HAP-1 (cell line): ENCODE data around the gene AATF.

Source experiments
- DNase-seq, 2 experiments: peaks; one replicate each; pipeline ENCODE4 v3.0.0-alpha.2; 2016 to 2020; ENCODE audit warnings: low spot score in 2 of 2
- H3K27me3 ChIP-seq: fragments of 250-450 bp; sonication (Bioruptor Pico); 2 replicates; pipeline ENCODE4 v1.5.1; 2020; ENCODE audit warnings: low read depth, mild to moderate bottlenecking, moderate library complexity
- H3K36me3 ChIP-seq: fragments of 250-450 bp; sonication (Bioruptor Pico); replicated peaks from 2 replicates; pipeline ENCODE4 v1.5.1; 2020; ENCODE audit warnings: mild to moderate bottlenecking
- H3K4me1 ChIP-seq: fragments of 250-450 bp; sonication (Bioruptor Pico); 2 replicates; pipeline ENCODE4 v1.5.1; 2020; ENCODE audit warnings: mild to moderate bottlenecking
- H3K4me3 ChIP-seq: fragments of 250-450 bp; sonication (Bioruptor Pico); 2 replicates; pipeline ENCODE4 v1.5.1; 2020; ENCODE audit warnings: mild to moderate bottlenecking, moderate library complexity
- H3K9me3 ChIP-seq: fragments of 250-450 bp; sonication (Bioruptor Pico); 2 replicates; pipeline ENCODE4 v1.5.1; 2020; ENCODE audit warnings: mild to moderate bottlenecking, moderate library complexity
- in situ Hi-C: fragments of 300-500 bp; cut with MboI; formaldehyde crosslinking; loops from 3 replicates; pipeline ENCODE4 v1.14.3; 2020; ENCODE audit warnings: low sequenced_read_pairs, inconsistent platforms, mixed read lengths

Gene AATF

GRCh38 chr17:36921095-36921851, 27.5 kb upstream of the AATF start:
- H3K4me3 ChIP-seq = no peak overlapping the region
- no peaks in the 10 kb centered on the region for H3K27me3 ChIP-seq
- H3K36me3 ChIP-seq = no peaks in the 10 kb centered on the region
- in situ Hi-C loops = no loop called here
- peaks cover 11% of the 10 kb centered on the region for H3K4me1 ChIP-seq
- no peaks in the 10 kb centered on the region for H3K9me3 ChIP-seq
- DNase-seq = peak in 1 of 2 experiments; percentile 30

- no peak overlapping the region for H3K4me3 ChIP-seq
- no peaks in the 10 kb centered on the region for H3K36me3 ChIP-seq
- DNase-seq = no peak
- peaks cover 11% of the 10 kb centered on the region for H3K4me1 ChIP-seq
- no peaks in the 10 kb centered on the region for H3K27me3 ChIP-seq
- no peaks in the 10 kb centered on the region for H3K9me3 ChIP-seq
- in situ Hi-C loops = no loop called here
These were observed 26.6 kb upstream of the AATF start for GRCh38 chr17:36922175-36922574.

- H3K4me3 ChIP-seq = no peak overlapping the region
- H3K27me3 ChIP-seq = no peaks in the 10 kb centered on the region
- no peaks in the 10 kb centered on the region for H3K36me3 ChIP-seq
- H3K9me3 ChIP-seq = no peaks in the 10 kb centered on the region
- DNase-seq = no peak
- in situ Hi-C loops = no loop called here
- H3K4me1 ChIP-seq = peaks cover 11% of the 10 kb centered on the region
These were observed 24.9 kb upstream of the AATF start for GRCh38 chr17:36923814-36924221.

DNA sequence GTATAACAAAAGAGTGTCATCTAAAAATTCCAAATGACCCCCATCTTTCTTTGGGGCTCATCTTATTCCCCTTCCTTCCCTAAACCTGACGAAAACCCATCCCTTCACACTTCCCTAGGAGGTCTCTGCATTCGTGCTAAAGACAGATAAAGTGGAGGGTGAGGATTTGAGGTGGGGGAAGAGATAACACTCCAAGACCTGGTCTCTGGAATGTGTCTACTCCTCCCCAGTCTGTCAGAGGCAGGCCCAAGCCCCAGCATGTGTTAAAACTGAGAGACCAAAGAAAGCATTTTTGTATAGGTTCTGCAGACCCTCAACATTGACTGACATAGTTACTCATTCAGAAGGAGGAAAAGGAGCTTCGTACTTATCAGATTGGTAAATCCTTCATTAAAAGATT, 22.5 kb upstream of the AATF start:
- Histone ChIP-seq H3K4me3 (no peak overlapping the region), H3K27me3 (no peaks in the 10 kb centered on the region), H3K4me1 (peaks cover 8% of the 10 kb centered on the region), H3K9me3 (no peaks in the 10 kb centered on the region), H3K36me3 (no peaks in the 10 kb centered on the region)
- DNase-seq = no peak
- in situ Hi-C loops = no loop called here

DNA sequence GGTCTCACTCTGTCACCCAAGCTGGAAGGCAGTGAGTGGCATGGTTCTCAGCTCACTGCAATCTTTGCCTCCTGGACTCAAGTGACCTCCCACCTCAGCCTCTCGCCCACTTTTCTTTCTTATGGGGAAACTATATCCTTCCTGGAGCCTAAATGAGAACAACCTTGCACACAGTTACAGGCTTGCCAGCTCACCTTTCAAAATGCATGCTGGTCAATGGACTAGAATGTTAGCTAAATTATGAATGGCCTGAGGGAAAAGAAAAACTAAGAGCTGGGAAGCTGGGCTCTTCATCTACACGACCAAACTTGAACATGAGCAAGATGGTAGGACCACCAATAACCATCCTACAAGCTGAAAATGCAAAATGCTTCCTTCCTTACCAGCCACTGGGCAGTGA, 22.1 kb upstream of the AATF start:
- DNase-seq = no peak
- Histone ChIP-seq H3K4me1 (peaks cover 5% of the 10 kb centered on the region), H3K36me3 (no peaks in the 10 kb centered on the region), H3K27me3 (no peaks in the 10 kb centered on the region), H3K4me3 (no peak overlapping the region), H3K9me3 (no peaks in the 10 kb centered on the region)
- in situ Hi-C loops = no loop called here

- in situ Hi-C loops = no loop called here
- no peak overlapping the region for H3K4me3 ChIP-seq
- no peaks in the 10 kb centered on the region for H3K9me3 ChIP-seq
- H3K4me1 ChIP-seq = peaks cover 5% of the 10 kb centered on the region
- no peak for DNase-seq
- no peaks in the 10 kb centered on the region for H3K36me3 ChIP-seq
- no peaks in the 10 kb centered on the region for H3K27me3 ChIP-seq
These were observed 20.0 kb upstream of the AATF start for GRCh38 chr17:36928471-36929345.

DNA sequence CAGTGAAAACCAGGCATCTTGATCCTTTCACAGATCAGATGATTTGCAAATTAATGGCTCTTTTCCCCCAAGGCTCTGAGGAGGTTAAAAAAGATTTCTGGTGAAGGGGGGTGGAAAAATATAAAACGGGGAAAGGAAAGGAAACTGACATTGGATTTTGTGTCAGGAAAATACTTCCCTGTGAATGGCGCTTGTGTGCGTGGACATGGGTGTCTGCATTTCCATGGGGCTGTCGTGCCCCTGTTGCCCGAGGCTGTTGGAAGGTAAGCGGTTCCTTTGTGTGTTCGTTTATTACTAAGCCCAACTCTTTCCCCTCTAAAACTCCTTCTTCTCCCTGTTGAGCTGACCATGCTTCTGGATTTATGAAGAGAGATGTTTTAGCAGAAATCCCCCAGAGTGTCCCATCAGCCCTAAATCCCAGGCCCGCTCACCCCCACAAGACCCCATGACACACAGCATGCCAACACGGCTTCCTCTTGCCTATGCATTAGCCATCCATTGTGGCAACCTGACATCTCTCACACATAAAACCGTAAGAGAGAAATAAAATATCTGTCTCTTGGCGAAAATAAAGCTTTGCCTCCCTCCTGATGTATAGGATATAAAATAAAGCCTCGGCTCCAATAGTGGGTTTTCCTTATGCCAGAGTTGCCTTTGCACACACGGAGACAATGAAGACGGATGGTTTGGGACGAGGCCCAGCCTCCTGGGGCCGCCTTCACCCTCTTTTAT, 18.7 kb upstream of the AATF start:
- peak in 1 of 2 experiments; percentile 52 for DNase-seq
- Histone ChIP-seq H3K4me3 (no peak overlapping the region), H3K4me1 (peaks cover 5% of the 10 kb centered on the region), H3K9me3 (no peaks in the 10 kb centered on the region), H3K36me3 (no peaks in the 10 kb centered on the region), H3K27me3 (no peaks in the 10 kb centered on the region)
- in situ Hi-C loops = no loop called here

DNA sequence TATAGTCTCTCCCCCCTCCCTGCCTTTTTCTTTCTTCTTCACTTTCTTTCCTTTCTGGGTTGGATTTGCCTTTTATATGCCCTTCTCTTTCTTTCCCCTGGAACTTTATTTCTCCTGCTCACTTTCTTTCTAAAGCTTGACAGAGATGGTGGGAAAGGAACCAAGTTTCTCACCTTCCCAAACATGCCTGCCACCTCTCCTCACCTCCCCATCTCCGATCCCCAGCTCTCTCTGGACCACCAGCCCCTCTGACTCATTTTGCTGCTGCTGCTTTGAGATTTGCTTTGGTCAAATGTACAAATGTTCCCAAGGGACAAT, 18.2 kb upstream of the AATF start:
- in situ Hi-C loops = no loop called here
- H3K36me3 ChIP-seq = no peaks in the 10 kb centered on the region
- no peaks in the 10 kb centered on the region for H3K27me3 ChIP-seq
- DNase-seq = no peak
- no peaks in the 10 kb centered on the region for H3K9me3 ChIP-seq
- H3K4me3 ChIP-seq = no peak overlapping the region
- H3K4me1 ChIP-seq = peaks cover 5% of the 10 kb centered on the region

- no peak overlapping the region for H3K4me3 ChIP-seq
- in situ Hi-C loops = no loop called here
- H3K36me3 ChIP-seq = no peaks in the 10 kb centered on the region
- H3K27me3 ChIP-seq = no peaks in the 10 kb centered on the region
- no peak for DNase-seq
- H3K4me1 ChIP-seq = peaks cover 5% of the 10 kb centered on the region
- no peaks in the 10 kb centered on the region for H3K9me3 ChIP-seq
These were observed 17.6 kb upstream of the AATF start for GRCh38 chr17:36931096-36931696.

DNA sequence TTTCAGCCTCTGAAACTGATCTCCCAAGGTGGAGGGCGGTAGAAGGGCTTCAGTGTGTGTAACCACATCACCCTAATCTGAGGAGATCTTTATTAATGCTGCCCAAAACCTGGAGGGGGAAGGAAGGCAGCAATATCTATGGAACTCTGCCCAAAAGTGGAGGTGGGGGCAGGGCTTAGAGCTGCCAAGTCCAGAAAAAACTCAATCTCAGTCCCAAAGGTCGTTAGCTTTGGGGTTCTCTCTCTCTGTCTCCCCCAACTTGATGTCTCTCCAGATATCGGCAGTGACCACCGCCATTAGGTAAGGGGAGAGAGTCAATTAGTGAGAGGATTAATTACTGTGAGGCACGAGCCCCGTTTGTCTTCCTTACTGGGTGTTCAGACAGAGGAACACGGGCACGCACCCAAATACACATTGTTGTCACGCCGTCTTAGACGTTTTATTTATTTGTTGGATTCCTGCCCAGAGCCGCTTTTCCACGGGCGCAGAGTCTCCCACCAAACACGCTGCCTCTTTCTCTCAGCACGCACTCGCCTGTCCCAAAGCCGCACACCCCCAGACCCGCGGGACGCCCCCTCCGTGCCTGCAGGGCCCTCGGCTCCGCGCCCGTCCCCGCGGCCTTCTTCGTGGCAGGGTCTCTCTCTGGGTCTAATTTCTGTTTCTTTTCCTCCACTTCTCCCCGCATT, 16.9 kb upstream of the AATF start:
- Histone ChIP-seq H3K27me3 (no peaks in the 10 kb centered on the region), H3K9me3 (no peaks in the 10 kb centered on the region), H3K4me1 (peaks cover 5% of the 10 kb centered on the region), H3K4me3 (no peak overlapping the region), H3K36me3 (no peaks in the 10 kb centered on the region)
- in situ Hi-C loops = no loop called here
- DNase-seq = no peak

GRCh38 chr17:36932383-36932693, 16.4 kb upstream of the AATF start:
- no peak for DNase-seq
- Histone ChIP-seq H3K36me3 (no peaks in the 10 kb centered on the region), H3K9me3 (no peaks in the 10 kb centered on the region), H3K27me3 (no peaks in the 10 kb centered on the region), H3K4me3 (no peak overlapping the region), H3K4me1 (peaks cover 5% of the 10 kb centered on the region)
- in situ Hi-C loops = no loop called here

DNA sequence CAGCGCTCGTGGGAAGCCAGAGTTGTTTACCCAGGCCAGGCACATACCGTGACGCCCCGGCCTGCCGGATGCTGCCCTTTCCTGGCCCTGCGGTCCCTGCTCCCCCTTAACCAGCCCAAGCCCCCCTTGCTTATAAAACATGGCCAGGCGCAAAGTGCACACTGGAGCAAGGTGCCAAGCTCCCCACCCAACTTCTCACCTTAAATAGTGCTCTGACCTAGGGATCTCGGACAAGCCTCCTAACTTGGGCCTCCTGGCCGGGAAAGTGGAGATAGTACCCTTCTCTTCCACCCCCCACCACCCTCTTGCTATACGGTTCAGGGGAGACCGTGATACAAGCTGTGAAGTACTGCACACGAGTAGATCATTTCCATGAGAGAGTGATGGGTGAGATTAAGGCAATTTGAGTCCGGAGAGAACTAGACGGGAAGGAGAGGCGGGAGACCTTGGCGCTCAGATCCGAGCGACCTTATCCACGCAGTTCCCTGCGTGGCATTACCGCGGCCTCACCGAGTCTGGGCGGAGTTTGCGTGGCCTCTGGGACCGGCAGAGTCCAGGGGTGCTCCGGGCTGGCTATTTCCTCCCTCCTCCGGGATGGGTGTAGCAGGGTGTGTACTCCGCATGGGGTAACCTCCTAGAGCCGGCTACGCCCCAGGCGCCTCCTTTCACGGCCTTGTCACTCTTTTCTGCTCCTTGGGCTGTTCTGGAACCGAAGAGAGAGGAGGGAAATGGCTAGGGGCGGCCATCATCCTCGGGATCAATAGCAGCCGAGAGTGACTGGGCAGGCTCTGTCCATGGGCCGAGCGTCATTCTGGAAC, 15.9 kb upstream of the AATF start:
- H3K4me1 ChIP-seq = peaks cover 5% of the 10 kb centered on the region
- H3K9me3 ChIP-seq = no peaks in the 10 kb centered on the region
- no peak for DNase-seq
- in situ Hi-C loops = no loop called here
- H3K4me3 ChIP-seq = no peak overlapping the region
- H3K36me3 ChIP-seq = no peaks in the 10 kb centered on the region
- H3K27me3 ChIP-seq = no peaks in the 10 kb centered on the region
